ENCODE results near the gene EIF4A3. TPM values are rescaled to one million over a fixed set of nuclear protein-coding genes. Genes with fewer than 3 reads are reported as not detected.
"Not testable (repeated sequence)": the region's sequence is repeated elsewhere in the genome, so short reads cannot be mapped to it uniquely, and the experiment has no call there.

EIF4A3 gene
- total RNA-seq, 1 experiment from 2014 or later, result 155 TPM

GRCh38 chr17:80160536-80160935 is 13.6 kb upstream of the EIF4A3 start:
- intact Hi-C loops (cut with micrococcal nuclease; ENCODE audit: unreplicated experiment), result no loop called here
- Histone ChIP-seq H3K27ac (ENCODE audit: low read depth, low read length, poor library complexity, severe bottlenecking) (no peak overlapping the region), H3K9me3 (ENCODE audit: low read depth, low read length, poor library complexity, severe bottlenecking) (peaks cover 4% of the 10 kb centered on the region), H3K27me3 (replicated peaks; ENCODE audit: insufficient read depth, low read depth, low read length, poor library complexity) (no peaks in the 10 kb centered on the region), H3K4me3 (ENCODE audit: low read depth, low read length, poor library complexity, severe bottlenecking) (no peak overlapping the region), H3K36me3 (ENCODE audit: insufficient read depth, low read length, poor library complexity, severe bottlenecking) (no peaks in the 10 kb centered on the region), H3K4me1 (ENCODE audit: insufficient read depth, low read length, poor library complexity, severe bottlenecking) (peaks cover 5% of the 10 kb centered on the region)
- ChIA-PET POLR2A (ENCODE audit: low non-redundant PET) (no interaction called here), CTCF (no interaction called here)
- no peak for TF ChIP-seq CTCF (conservative IDR thresholded peaks at IDR 0.05; ENCODE audit: low read depth, low read length)
- TF ChIP-seq EZH2 (IDR thresholded peaks at IDR 0.05; ENCODE audit: borderline replicate concordance, low read depth, low read length, poor library complexity, severe bottlenecking), result no peak
- DNase-seq (ENCODE audit: low spot score), result no peak
- BruUV-seq (replicated peaks), result no TSS peak

GRCh38 chr17:80158846-80159245 is 11.9 kb upstream of the EIF4A3 start:
- Histone ChIP-seq H3K27me3 (replicated peaks; ENCODE audit: insufficient read depth, low read depth, low read length, poor library complexity) (no peaks in the 10 kb centered on the region), H3K4me3 (ENCODE audit: low read depth, low read length, poor library complexity, severe bottlenecking) (no peak overlapping the region), H3K27ac (ENCODE audit: low read depth, low read length, poor library complexity, severe bottlenecking) (no peak overlapping the region), H3K36me3 (ENCODE audit: insufficient read depth, low read length, poor library complexity, severe bottlenecking) (no peaks in the 10 kb centered on the region), H3K4me1 (ENCODE audit: insufficient read depth, low read length, poor library complexity, severe bottlenecking) (peaks cover 5% of the 10 kb centered on the region), H3K9me3 (ENCODE audit: low read depth, low read length, poor library complexity, severe bottlenecking) (peaks cover 4% of the 10 kb centered on the region)
- intact Hi-C loops (cut with micrococcal nuclease; ENCODE audit: unreplicated experiment), result no loop called here
- POLR2A ChIA-PET (ENCODE audit: low non-redundant PET), result no interaction called here
- TF ChIP-seq CTCF (conservative IDR thresholded peaks at IDR 0.05; ENCODE audit: low read depth, low read length) (no peak), EZH2 (IDR thresholded peaks at IDR 0.05; ENCODE audit: borderline replicate concordance, low read depth, low read length, poor library complexity, severe bottlenecking) (no peak)
- CTCF ChIA-PET, result no interaction called here
- no TSS peak for BruUV-seq (replicated peaks)
- DNase-seq (ENCODE audit: low spot score), result no peak

GRCh38 chr17:80155600-80155999 is 8.7 kb upstream of the EIF4A3 start:
- POLR2A ChIA-PET (ENCODE audit: low non-redundant PET); DNase-seq (ENCODE audit: low spot score); H3K4me3 ChIP-seq (ENCODE audit: low read depth, low read length, poor library complexity, severe bottlenecking); H3K36me3 ChIP-seq (ENCODE audit: insufficient read depth, low read length, poor library complexity, severe bottlenecking); H3K27me3 ChIP-seq (replicated peaks; ENCODE audit: insufficient read depth, low read depth, low read length, poor library complexity); H3K27ac ChIP-seq (ENCODE audit: low read depth, low read length, poor library complexity, severe bottlenecking); intact Hi-C loops (cut with micrococcal nuclease; ENCODE audit: unreplicated experiment); BruUV-seq (replicated peaks); H3K4me1 ChIP-seq (ENCODE audit: insufficient read depth, low read length, poor library complexity, severe bottlenecking); H3K9me3 ChIP-seq (ENCODE audit: low read depth, low read length, poor library complexity, severe bottlenecking); CTCF ChIA-PET: not testable (repeated sequence)

GRCh38 chr17:80154166-80154565 is 7.2 kb upstream of the EIF4A3 start:
- H3K9me3 ChIP-seq (ENCODE audit: low read depth, low read length, poor library complexity, severe bottlenecking), result peaks cover 4% of the 10 kb centered on the region
- intact Hi-C loops (cut with micrococcal nuclease; ENCODE audit: unreplicated experiment), result no loop called here
- CTCF ChIA-PET, result no interaction called here
- DNase-seq (ENCODE audit: low spot score), result no peak
- no peak for TF ChIP-seq EZH2 (IDR thresholded peaks at IDR 0.05; ENCODE audit: borderline replicate concordance, low read depth, low read length, poor library complexity, severe bottlenecking)
- TF ChIP-seq CTCF (conservative IDR thresholded peaks at IDR 0.05; ENCODE audit: low read depth, low read length), result no peak
- H3K27me3 ChIP-seq (replicated peaks; ENCODE audit: insufficient read depth, low read depth, low read length, poor library complexity), result no peaks in the 10 kb centered on the region
- no peaks in the 10 kb centered on the region for H3K36me3 ChIP-seq (ENCODE audit: insufficient read depth, low read length, poor library complexity, severe bottlenecking)
- no peaks in the 10 kb centered on the region for H3K4me1 ChIP-seq (ENCODE audit: insufficient read depth, low read length, poor library complexity, severe bottlenecking)
- no TSS peak for BruUV-seq (replicated peaks)
- no peak overlapping the region for H3K4me3 ChIP-seq (ENCODE audit: low read depth, low read length, poor library complexity, severe bottlenecking)
- POLR2A ChIA-PET (ENCODE audit: low non-redundant PET), result interaction anchor here (0.7 kb wide), 1 partner anchor 311 kb away, joined by 3 read pairs; no protein-coding TSS in a partner anchor
- no peak overlapping the region for H3K27ac ChIP-seq (ENCODE audit: low read depth, low read length, poor library complexity, severe bottlenecking)
